ENCODE data around the gene TMEM259.

TMEM259 gene

DNA sequence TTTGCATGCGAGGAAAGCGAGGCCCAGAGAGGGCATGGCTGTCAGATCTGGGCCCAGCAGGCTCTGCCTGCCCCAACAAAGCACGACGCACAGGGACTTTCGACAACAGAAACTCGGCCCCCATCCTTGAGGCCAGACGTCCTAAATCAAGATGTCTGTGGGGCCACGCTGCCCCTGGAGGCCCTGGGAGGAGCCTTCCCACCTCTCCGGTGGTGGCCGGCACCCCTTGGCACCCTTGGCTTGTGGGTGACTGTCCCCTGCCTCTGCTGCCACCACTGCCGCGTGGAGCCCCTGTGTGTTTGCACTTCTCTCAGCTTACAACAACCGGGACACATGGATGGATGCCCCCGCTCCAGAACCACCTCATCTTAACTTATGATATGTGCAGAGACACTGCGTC is 32.4 kb downstream of the TMEM259 start:
- no peak for TF ChIP-seq GATA2 (IDR thresholded peaks at IDR 0.05; ENCODE audit: low read depth, low read length)
- TF ChIP-seq GATA3 (IDR thresholded peaks at IDR 0.05; ENCODE audit: low read depth, low read length): no peak

DNA sequence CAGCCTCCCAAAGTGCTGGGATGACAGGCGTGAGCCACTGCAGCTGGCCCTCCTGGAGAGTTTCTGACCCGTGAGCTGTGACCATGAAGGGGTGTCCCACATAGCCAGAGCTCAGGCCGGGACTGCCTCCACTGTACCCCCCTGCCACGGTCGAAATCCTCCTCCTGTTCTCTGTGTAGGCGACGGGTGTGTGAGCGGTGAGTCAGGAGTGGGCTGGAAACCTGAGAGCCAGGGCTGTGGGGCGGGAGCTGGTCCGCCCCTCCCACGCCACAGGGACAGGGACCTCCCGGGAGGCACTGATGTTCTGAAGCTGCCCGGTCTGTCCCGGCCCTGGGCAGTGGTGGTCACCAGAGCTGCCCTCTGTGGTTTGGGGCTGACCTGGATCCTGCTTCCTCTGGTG is 32.8 kb downstream of the TMEM259 start:
- TF ChIP-seq GATA2 (IDR thresholded peaks at IDR 0.05; ENCODE audit: low read depth, low read length) (no peak), GATA3 (IDR thresholded peaks at IDR 0.05; ENCODE audit: low read depth, low read length) (no peak)

DNA sequence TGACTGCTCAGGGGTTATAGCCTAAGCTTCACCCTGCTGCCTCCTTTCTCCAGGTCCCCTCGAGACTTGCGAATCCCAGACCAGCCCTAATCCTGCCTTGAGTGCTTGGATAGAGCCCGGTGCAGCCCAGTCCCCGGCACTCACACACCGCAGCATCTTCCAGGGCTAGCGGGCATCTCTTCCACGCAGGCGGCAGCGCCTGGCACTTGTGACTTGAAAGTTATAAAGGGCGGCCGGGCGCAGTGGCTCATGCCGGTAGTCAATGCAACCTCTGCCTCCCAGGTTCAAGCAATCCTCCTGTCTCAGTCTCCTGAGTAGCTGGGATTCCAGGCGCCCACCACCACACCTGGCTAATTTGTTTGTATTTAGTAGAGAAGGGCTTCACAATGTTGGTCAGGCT is 34.8 kb downstream of the TMEM259 start:
- TF ChIP-seq GATA3 (IDR thresholded peaks at IDR 0.05; ENCODE audit: low read depth, low read length) (no peak), GATA2 (IDR thresholded peaks at IDR 0.05; ENCODE audit: low read depth, low read length) (no peak)

DNA sequence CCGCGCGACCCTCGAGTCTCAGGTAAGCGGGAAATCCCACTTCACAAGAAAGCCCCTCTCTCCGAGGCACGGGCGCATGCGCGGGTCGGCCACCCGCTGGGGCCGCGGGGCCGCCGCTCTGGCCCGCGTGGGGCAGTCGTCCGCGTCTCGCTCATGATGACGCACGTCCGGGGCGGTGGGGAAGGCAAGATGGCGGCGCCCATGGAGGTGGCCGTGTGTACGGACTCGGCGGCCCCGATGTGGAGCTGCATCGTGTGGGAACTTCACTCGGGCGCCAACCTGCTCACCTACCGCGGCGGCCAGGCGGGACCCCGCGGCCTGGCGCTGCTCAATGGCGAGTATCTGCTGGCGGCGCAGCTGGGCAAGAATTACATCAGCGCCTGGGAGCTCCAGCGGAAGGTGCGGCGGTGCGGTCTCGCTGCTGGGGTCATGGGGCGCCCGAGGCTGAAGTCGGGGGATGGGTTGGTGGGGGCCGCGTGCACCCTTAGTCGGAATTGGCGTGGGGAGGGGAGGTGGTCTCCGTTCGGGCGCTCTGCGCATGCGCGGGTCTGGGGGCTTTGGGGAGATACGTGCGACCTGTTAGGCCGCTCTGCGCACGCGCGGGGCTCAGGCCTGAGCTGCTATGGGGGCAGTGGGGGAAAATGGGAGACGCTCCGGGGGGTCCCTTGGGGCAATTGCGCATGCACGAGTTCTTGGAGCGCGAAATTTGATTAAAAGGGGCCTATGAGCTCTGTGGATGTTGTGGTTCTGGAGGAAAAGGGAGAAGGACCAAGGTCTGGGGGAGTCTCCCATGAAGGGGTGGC is 36.6 kb downstream of the TMEM259 start, which contains the start of gene WDR18:
TSS of gene WDR18 (plus strand) at position 181 of the 803 bp plus-strand sequence. CDS start at position 190, 9 bp downstream.
- TF ChIP-seq GATA3 (IDR thresholded peaks at IDR 0.05; ENCODE audit: low read depth, low read length) (no peak), GATA2 (IDR thresholded peaks at IDR 0.05; ENCODE audit: low read depth, low read length) (no peak)

DNA sequence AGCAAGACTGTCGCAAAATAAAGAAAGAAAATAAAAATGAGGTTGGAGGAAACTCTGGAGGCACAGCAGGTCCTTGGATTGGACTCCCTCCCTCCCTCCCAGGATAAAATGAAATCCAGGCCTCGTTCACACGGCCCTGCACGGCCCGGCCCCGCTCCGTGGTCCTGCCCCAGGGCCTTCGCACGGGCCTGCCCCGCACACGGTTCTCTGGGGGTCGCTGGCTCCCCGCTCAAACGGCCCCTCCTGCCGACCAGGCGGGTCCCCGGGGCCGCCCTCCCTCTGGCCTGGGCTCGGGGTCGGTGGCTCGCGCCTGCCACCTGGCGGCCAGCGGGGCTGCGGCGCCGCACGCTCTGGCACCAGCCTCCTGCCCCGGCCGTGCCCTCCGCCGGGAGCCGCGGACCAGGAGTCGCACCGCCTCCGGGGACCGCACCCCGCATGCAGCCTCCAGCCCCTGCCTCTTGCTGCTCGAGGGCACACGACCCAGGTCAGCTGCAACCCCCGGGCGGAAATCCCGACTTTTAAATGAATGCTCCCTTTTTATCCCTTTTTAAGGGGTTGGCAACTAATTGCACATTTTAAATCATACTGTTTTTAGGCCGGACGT is 38.3 kb downstream of the TMEM259 start:
- TF ChIP-seq GATA2 (IDR thresholded peaks at IDR 0.05; ENCODE audit: low read depth, low read length) (no peak), GATA3 (IDR thresholded peaks at IDR 0.05; ENCODE audit: low read depth, low read length) (no peak)

DNA sequence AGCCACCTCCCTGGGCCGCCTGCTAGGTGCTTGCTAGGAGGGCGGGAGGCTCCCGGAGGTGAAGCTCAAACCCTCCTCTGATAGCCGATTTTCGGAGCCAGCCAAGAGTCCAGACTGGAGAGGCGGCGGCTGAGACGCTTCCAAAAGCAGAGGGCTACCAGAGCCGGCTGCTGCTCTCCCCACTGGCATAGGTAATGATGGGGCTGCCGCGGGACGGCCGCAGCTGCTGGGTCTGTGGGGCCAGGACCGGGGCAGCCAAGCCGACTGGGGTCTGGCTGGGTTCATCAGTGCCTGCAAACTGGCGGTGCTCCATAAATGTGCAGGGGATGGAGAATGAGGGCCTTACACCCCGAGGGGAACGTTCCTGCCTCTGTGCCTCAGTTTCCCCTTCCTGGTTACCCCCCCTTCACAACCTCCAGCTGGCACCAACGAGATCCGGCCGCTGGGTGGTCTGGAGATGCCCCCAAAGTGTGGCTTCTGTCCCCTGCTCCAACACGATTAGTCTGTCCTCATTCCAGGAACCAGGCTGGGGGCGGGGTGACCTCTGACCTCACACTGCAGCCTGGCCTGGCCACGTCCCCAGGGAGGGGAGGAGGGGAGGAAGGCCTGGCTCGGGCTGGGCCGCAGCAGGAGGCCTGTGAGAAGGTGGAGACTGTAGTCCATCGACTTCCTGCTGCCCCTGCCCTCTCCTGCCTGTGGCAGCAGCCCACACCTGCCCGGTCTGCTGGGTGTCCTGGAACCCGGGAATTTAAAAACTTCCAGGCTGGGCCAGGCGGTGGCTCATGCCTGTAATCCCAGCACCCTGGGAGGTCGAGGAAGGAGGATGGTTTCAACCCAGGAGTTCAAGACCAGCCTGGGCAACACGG is 40.6 kb downstream of the TMEM259 start:
- no peak for TF ChIP-seq GATA2 (IDR thresholded peaks at IDR 0.05; ENCODE audit: low read depth, low read length)
- no peak for TF ChIP-seq GATA3 (IDR thresholded peaks at IDR 0.05; ENCODE audit: low read depth, low read length)

DNA sequence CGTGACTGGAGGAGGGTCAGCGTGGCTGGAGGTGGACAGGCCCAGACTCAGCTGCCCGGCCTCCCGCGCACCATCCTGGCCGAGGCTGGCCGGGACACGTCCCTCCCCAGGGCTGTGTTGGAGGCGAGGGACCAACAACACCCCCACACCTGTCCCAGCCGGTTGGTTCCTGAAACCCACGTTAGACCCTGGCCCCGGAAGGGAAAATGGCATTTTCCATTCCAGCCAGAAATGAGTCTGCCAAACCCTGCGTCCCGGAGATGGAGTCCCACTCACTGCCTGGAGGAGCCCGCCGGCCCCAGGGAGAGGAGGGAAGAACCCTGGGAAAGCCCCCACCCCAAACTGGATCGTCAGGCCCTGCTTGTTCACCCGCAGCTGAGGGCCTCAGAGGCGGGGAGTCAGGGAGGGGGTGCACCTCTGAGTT is 41.6 kb downstream of the TMEM259 start:
- TF ChIP-seq GATA3 (IDR thresholded peaks at IDR 0.05; ENCODE audit: low read depth, low read length) (no peak), GATA2 (IDR thresholded peaks at IDR 0.05; ENCODE audit: low read depth, low read length) (no peak)

DNA sequence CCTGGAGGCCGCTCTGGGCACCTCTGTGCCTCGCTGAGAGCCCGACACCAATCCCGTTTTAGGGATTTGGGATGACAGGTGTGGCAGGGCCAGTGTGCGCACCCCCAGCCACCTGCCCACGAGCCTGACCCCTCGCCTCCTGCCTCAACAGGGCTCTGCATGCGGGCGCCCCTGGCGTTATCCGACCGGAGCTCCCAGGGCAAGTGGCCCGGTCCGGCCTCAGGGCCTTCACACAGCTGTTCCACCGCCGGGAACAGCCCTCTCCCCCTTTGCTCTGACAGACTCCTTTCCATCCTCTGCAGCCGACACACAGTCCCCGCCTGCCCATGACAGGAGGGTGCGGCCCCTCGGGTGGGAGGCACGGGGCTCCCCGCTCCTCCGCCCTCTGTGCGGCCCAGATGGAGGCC is 43.9 kb downstream of the TMEM259 start:
- TF ChIP-seq GATA3 (IDR thresholded peaks at IDR 0.05; ENCODE audit: low read depth, low read length) (no peak), GATA2 (IDR thresholded peaks at IDR 0.05; ENCODE audit: low read depth, low read length) (no peak)

DNA sequence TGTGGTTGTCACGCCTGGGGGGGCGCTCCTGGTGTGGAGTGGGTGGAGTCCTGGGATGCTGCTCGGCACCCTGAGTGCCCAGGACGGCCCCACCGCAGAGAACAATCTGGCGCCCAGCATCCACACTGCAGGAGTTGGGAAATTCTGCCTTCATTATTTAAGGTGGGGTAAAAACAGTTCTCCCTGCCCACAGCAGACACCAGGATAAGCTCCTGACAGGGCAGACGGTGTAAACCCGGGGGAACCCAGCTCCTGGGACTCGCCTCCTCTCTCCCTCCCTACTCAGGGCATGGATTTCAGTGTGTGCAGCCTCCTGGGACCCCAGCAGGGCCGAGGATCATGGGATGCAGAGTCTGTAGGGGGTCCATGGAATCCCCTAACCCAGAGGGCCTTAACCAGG is 44.4 kb downstream of the TMEM259 start:
- TF ChIP-seq GATA2 (IDR thresholded peaks at IDR 0.05; ENCODE audit: low read depth, low read length) (no peak), GATA3 (IDR thresholded peaks at IDR 0.05; ENCODE audit: low read depth, low read length) (no peak)

DNA sequence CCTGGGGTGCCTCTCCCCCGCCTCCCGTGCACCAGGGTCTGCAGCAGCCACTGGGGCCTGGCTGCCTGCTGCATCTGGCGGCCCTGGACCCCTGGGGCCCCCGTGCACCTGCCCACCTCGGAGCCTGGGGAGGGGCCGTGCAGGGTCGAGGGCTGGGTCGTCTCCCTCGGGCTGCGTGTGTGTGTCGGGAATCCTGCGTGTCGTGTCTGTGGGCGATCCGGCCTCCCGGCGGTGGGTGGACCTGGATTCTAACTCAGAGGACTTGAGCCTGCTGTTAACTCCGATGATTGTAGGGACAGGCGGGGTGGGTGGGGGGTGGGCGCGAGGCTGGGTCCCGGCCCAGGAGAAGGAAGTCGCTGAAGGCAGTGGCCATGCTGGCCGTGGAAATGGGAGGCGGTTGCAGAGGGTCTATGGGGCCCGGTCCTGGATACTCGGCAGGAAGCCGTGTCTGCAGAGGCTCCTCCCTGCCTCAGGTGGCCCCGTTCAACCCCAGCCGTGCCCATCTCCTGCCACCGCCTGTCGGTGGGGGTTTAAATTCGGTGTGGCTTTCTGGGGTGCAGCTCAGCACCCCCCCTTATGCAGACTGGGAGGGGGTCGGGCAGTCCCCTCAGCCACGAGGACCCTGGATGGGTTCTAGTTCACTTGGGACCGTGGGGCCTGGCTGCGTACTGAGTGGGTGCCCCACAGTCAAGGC is 46.2 kb downstream of the TMEM259 start:
- TF ChIP-seq GATA2 (IDR thresholded peaks at IDR 0.05; ENCODE audit: low read depth, low read length) (no peak), GATA3 (IDR thresholded peaks at IDR 0.05; ENCODE audit: low read depth, low read length) (no peak)

DNA sequence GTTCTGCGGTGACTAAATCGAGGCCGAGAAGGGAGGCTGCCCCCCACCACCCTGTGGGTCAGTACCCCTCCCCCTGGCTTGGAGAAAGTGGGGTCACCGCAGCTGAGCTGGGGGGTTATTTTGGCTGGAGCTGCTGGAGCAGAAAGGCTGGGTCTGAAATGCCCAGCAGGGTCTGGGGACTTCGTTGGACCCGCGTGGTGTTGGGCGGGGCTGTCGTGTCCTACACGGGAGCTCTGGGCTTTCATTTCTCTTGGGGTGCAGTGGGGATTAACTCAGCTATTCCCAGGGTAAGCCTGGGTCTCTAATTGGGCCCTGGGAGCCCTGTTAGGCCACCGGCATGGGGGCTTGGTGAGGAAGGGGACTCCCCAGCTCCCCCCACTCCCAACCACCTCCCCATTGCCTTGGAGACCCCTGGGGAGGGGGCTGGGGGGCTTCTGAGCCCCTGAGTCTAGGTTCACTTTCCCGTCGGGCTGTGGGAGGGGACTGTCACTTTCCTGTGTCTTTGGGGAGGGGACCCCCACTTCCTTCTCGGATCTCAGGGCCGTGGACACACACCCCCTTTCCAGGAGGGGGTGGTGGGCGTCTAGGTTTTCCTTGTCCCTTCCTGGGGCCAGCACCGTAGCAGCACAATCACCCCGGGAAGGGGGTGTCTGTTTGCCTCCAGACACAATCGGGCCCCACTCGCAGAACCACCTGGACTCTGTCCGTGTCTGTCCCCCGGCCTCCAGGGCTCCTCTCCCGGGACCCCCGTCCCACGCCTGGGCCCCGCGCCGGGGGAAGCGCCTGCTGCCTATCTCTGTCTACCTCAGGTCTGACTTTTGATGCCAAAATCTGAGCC is 47.0 kb downstream of the TMEM259 start:
- no peak for TF ChIP-seq GATA2 (IDR thresholded peaks at IDR 0.05; ENCODE audit: low read depth, low read length)
- no peak for TF ChIP-seq GATA3 (IDR thresholded peaks at IDR 0.05; ENCODE audit: low read depth, low read length)

DNA sequence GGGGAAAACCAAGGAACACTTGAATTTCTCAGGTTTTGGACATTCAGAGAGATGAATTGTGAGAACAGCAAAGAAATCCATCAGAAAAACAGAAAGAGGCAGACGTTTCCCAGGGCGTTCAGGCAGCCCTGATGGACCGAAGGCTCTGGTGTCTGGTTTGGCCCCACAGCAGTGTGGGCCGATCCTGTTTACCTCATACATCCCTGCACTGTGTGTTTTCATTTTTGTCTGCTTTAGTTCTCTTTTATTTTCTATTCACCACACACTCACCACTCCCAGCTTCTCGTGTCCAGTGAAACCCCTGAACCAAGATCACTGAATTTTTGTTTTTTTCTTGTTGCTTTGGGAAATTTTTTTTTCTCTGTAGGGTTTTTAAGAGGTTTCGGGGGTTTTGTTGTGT is 48.6 kb downstream of the TMEM259 start:
- TF ChIP-seq GATA3 (IDR thresholded peaks at IDR 0.05; ENCODE audit: low read depth, low read length) (no peak), GATA2 (IDR thresholded peaks at IDR 0.05; ENCODE audit: low read depth, low read length) (no peak)

DNA sequence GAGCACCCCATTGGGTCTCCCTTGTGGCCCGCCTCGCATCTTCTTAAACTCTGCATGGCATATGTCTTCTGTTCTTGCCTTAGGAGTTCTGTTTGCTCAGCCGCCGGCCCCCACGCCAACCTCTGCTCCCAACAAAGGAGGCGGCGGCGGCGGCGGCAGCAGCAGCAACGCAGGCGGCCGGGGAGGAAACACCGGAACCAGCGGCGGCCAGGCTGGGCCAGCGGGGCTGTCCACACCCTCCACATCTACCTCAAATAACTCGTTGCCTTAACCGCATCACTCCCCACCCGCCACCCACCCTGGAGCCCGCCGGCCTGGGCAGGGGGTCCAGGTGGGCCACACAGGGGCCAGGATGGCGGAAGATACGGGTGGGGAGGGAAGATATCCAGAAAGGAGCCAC is 49.1 kb downstream of the TMEM259 start:
- TF ChIP-seq GATA2 (IDR thresholded peaks at IDR 0.05; ENCODE audit: low read depth, low read length) (no peak), GATA3 (IDR thresholded peaks at IDR 0.05; ENCODE audit: low read depth, low read length) (no peak)
